ENCODE results near the gene MAPKAPK2. TPM values are rescaled to one million over a fixed set of nuclear protein-coding genes. Genes with fewer than 3 reads are reported as not detected.
"Not testable (repeated sequence)": the region's sequence is repeated elsewhere in the genome, so short reads cannot be mapped to it uniquely, and the experiment has no call there.

The MAPKAPK2 gene
- total RNA-seq, 2 donors from 2014 or later: 181 to 182 TPM

DNA sequence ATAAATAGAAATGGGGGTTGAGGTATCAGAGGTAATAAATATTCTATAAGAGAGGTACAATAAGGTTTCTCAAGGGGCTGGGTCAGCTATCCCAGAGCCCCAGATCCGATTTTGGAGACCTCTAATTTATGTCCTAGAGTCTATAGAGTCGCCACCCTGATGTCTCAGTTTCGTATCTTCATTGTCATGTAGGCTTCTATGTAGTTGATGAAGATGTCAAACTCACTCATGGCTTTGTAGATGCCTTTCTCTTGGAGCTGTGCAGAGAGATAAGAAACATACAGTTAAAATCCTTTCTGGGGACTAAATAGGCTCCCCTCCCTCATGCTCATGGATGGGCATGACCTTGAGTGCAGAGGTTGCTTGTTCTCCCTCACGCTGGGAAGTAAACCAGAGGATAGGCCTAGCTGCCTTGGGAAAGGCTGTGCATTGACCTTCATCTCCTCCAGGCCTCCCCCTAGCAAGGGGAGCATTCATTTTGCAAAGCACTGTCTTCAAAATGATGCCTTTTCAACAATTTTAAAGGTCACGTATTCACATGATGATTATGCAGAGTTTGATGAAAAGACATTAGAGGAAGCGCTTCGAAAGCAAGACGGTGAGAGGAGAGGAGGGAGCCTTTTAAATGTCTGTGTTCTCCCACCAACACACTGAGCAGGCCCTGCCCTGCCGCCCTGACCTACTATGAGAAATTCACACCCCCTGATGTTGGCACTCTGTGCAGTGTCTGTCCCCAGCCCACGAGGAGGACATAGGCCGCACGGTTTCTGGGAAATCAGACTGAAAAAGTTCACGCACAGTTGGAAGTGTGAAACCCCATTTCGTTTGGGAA is 84.0 kb downstream of the MAPKAPK2 start:
- Mint-ChIP-seq H3K36me3 (ENCODE audit: low read depth) (no peaks in the 10 kb centered on the region), H3K4me1 (peaks cover 64% of the 10 kb centered on the region), H3K27ac (peak overlapping the region; percentile 92), H3K4me3 (peak overlapping the region; percentile 81), H3K27me3 (no peaks in the 10 kb centered on the region)
- ATAC-seq (no peak), DNase-seq (no peak)
- no peaks in the 10 kb centered on the region for H3K9me3 ChIP-seq (ENCODE audit: control insufficient read depth, low read length, poor library complexity, severe bottlenecking)

DNA sequence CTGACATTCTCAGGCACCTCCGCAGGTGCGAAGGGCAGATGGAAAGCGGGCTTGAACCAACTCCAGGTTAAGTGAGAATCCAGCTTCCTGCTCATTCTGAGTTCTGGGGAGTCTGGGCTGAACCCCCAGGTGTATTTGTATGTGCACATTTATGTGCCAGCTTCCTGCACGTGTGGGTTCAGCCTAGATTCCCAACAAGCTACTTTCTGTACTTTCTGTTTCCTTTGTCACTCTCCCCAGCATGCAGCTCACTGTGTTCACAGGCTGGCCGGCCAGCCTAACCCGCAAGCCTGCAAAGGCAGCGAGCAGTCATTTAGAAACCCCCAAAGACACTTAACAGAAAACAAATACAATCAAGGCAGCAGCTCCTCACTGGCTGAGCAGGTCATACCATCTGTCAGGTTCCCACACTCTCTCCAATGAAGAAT is 84.6 kb downstream of the MAPKAPK2 start:
- Mint-ChIP-seq H3K4me1 (peaks cover 66% of the 10 kb centered on the region), H3K36me3 (ENCODE audit: low read depth) (no peaks in the 10 kb centered on the region), H3K4me3 (peak overlapping the region; percentile 81), H3K27me3 (no peaks in the 10 kb centered on the region), H3K27ac (peak overlapping the region; percentile 92)
- DNase-seq (no peak), ATAC-seq (peak; percentile 60)
- H3K9me3 ChIP-seq (ENCODE audit: control insufficient read depth, low read length, poor library complexity, severe bottlenecking): no peaks in the 10 kb centered on the region

DNA sequence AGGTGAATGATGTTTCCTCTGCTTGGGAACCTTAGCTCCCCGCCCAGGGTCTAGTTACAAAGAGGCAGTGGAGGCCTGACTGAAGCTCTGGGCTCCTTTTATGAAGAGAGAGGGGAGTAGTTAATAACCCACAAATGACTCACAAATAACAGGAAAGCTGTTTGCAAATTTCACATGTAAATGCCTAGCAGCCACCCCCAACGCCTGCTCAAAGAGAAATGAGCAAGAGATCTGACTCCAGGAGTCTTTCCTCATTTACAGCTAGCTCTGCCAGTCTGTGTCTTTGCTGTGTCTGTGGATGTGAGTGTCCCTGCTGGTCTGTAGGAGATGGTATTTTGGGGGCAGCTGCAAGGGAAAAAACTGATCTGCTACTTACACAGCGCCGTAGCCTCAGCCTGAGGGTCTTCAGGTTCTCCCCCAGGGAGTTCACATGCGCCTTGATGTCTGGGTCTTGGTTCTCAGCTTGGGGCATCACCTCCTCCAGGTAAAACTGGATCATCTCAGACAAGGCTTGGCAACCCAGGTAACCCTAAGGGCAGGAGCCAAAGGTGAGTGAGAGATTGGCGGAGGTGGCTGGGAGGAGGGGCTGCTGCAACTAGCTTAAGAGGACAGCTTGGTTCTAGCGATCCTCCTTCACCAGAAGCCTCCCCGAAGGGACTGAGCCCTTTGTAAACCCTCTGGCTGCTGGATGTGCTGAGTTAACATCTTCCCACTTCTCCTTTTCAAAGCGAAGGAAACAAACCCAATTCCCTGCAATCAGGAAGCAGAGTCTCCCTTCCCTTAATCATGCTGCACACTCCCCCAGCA is 86.0 kb downstream of the MAPKAPK2 start, which contains the start of gene IL19:
IL19 (plus strand) TSS at position 243 of the 807 bp plus-strand sequence. CDS start 65,890 bp downstream, outside the sequence.
- no peaks in the 10 kb centered on the region for H3K9me3 ChIP-seq (ENCODE audit: control insufficient read depth, low read length, poor library complexity, severe bottlenecking)
- H3K36me3 Mint-ChIP-seq (ENCODE audit: low read depth): no peaks in the 10 kb centered on the region
- no peaks in the 10 kb centered on the region for H3K27me3 Mint-ChIP-seq
- peaks cover 67% of the 10 kb centered on the region for H3K4me1 Mint-ChIP-seq
- H3K27ac Mint-ChIP-seq: peak within 1 kb of the TSS; percentile 92
- DNase-seq (no peak), ATAC-seq (no peak)
- H3K4me3 Mint-ChIP-seq: peak within 1 kb of the TSS; percentile 81

DNA sequence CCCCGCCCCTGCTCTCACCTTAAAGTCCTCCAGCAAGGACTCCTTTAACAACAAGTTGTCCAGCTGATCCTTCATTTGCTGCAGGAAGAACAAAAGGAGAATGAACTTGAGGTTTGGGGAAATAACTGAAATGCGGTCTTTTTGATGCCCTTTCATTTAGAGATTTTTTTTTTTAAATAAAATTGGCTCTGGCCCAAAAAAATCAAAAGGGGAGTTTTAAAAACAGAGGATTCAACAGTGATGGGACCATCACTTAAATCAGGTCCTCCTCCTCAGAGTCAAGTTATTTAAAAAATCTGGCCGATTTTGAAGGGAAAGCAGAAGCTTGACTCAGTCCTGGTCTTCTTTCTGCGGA is 86.6 kb downstream of the MAPKAPK2 start:
- Mint-ChIP-seq H3K4me3 (peak overlapping the region; percentile 19), H3K4me1 (peaks cover 61% of the 10 kb centered on the region), H3K27ac (peak overlapping the region; percentile 65), H3K27me3 (no peaks in the 10 kb centered on the region), H3K36me3 (ENCODE audit: low read depth) (no peaks in the 10 kb centered on the region)
- ATAC-seq: no peak
- no peak for DNase-seq
- H3K9me3 ChIP-seq (ENCODE audit: control insufficient read depth, low read length, poor library complexity, severe bottlenecking): no peaks in the 10 kb centered on the region

DNA sequence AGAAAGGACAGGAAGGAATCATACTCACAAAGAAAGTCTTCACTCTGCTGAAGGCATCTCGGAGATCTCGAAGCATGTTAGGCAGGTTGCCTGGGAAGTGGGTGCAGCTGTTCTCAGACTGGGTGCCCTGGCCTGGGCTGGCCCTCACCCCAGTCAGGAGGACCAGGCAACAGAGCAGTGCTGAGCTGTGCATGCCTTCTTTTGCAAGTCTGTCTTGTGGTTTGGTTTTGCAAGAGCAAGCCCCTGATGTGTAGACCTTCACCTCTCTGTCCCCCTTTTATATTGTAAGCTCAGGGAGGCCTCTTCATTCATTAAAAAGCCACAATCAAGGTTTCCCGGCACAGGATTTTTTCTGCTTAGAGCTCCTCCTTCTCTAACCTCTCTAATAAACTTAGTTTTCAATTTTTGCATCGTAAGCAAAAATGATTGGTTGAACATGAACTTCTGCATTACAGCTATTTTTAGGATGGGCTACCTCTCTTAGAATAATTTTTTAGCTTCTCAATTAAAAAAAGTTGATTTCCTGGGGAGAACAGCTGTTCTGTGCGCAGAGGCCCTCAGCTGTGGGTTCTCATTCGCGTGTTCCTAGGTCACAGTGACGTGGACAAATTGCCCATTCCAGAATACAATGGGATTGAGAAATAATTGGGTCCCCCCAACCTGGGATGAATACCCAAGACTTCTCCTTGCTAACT is 87.7 kb downstream of the MAPKAPK2 start, which contains the start of gene IL10:
IL10 (minus strand) TSS at position 252 of the 695 bp plus-strand sequence; CDS start at position 193, 59 bp downstream.
- no peak for DNase-seq
- Mint-ChIP-seq H3K4me1 (peaks cover 50% of the 10 kb centered on the region), H3K36me3 (ENCODE audit: low read depth) (no peaks in the 10 kb centered on the region), H3K27me3 (no peaks in the 10 kb centered on the region), H3K4me3 (no peak within 1 kb of the TSS), H3K27ac (peak within 1 kb of the TSS; percentile 65)
- ATAC-seq: no peak
- H3K9me3 ChIP-seq (ENCODE audit: control insufficient read depth, low read length, poor library complexity, severe bottlenecking): no peaks in the 10 kb centered on the region

DNA sequence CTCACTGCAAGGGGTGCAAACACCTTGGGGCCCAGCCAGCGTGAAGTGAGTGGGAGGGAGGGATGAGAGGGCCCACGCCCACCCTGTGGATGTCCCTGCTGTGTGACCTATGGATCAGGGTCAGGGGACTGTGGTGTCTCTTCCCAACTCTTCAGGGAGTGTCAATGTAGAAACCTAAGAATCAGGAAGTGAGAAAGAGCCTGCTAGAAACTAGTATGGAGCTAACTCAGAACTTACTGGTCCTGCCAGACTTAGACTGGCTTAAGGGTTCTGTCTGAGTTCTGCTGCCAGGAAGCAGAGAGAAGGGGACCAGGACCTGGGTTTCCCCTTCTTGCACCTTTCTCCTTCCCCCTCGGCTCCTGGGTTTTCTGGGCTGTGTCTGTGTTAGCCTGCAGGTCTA is 89.4 kb downstream of the MAPKAPK2 start:
- Mint-ChIP-seq H3K4me1 (peaks cover 41% of the 10 kb centered on the region), H3K4me3 (no peak overlapping the region), H3K27ac (no peak overlapping the region), H3K27me3 (no peaks in the 10 kb centered on the region), H3K36me3 (ENCODE audit: low read depth) (no peaks in the 10 kb centered on the region)
- H3K9me3 ChIP-seq (ENCODE audit: control insufficient read depth, low read length, poor library complexity, severe bottlenecking): no peaks in the 10 kb centered on the region
- no peak for ATAC-seq
- no peak for DNase-seq

DNA sequence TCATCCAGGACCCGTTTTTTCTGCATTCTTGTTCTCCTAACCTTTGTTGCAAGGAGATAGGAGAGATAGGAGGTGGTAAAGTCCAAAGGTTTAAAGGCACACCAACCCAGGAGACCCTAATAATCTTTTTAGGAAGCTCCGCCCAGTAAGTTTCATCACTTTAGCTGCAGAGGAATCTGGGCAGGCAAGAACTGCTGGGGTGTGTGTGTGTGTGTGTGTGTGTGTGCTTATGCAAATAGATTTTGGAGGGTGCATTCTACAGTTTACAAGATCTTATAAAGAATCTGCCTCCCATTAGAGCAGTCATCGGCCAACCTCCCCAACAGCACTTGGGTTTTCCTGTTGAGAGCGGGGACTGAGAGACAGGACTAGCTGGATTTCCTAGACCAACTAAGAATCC is 91.5 kb downstream of the MAPKAPK2 start:
- H3K27me3 Mint-ChIP-seq: no peaks in the 10 kb centered on the region
- peaks cover 21% of the 10 kb centered on the region for H3K4me1 Mint-ChIP-seq
- H3K9me3 ChIP-seq (ENCODE audit: control insufficient read depth, low read length, poor library complexity, severe bottlenecking): no peaks in the 10 kb centered on the region
- H3K4me3 Mint-ChIP-seq: no peak overlapping the region
- no peak for DNase-seq
- no peak overlapping the region for H3K27ac Mint-ChIP-seq
- no peaks in the 10 kb centered on the region for H3K36me3 Mint-ChIP-seq (ENCODE audit: low read depth)
- ATAC-seq: no peak

DNA sequence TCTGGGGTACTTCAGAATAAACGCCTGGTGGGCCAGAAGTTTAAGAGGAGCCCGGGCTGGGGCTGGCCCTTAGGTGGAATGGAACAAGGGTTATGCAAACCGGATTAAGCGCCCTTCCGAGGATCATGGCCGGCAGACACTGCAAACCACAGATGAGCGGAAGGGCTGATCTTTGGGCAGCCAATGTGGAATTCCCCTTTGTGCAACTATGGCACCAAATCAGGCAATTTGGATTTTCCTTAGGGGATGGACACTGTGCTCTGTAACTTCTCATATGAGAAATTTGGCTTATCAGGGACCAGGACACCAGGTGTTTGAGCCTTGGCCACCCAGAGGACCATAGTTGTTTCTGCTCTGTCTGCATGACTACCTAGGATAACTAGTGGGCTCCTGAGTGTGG is 93.3 kb downstream of the MAPKAPK2 start:
- H3K4me3 Mint-ChIP-seq: no peak overlapping the region
- H3K36me3 Mint-ChIP-seq (ENCODE audit: low read depth): no peaks in the 10 kb centered on the region
- H3K4me1 Mint-ChIP-seq: peaks cover 19% of the 10 kb centered on the region
- ATAC-seq: no peak
- no peaks in the 10 kb centered on the region for H3K9me3 ChIP-seq (ENCODE audit: control insufficient read depth, low read length, poor library complexity, severe bottlenecking)
- H3K27me3 Mint-ChIP-seq: no peaks in the 10 kb centered on the region
- no peak overlapping the region for H3K27ac Mint-ChIP-seq
- no peak for DNase-seq

DNA sequence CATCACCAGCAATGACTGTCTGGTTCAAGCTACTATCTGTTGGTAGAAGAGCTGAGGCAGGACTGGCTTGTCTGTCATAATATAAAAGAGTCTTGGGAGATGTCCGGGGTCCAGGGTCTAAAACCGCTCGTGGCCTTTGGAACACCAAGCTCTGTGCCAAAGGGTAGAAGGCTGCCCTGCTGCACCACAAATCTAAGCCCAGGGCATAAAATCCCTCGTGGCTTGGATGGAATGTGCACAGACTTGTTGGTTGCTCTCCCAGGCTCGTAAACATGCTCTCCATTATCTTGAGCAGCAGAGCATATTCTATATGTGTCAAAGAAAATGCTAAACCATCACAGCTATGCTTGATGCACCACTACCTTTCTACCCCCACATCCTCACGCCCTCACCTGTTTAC is 94.2 kb downstream of the MAPKAPK2 start:
- not testable (repeated sequence) for DNase-seq

DNA sequence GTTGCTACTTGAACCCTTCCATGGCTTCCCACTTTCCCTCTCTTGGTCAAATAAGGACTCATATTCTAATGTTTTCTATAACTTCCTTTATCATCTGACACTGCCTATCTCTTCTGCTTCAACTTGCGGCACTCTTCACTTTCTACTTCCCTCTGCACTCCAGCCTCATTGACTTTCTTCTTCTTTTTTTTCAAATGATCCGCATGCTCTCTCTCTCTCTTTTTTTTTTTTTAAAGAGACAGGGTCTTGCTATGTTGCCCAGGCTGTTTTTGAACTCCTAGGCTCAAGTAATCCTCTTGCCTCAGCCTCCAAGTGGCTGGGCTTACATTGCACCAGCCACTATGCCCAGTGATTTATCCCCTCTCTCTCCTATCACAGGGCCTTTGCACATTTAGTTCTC is 94.9 kb downstream of the MAPKAPK2 start:
- no peak overlapping the region for H3K27ac Mint-ChIP-seq
- H3K27me3 Mint-ChIP-seq: no peaks in the 10 kb centered on the region
- H3K36me3 Mint-ChIP-seq (ENCODE audit: low read depth): peaks cover 2% of the 10 kb centered on the region
- peaks cover 22% of the 10 kb centered on the region for H3K4me1 Mint-ChIP-seq
- no peak for DNase-seq
- ATAC-seq: no peak
- H3K4me3 Mint-ChIP-seq: no peak overlapping the region
- H3K9me3 ChIP-seq (ENCODE audit: control insufficient read depth, low read length, poor library complexity, severe bottlenecking): no peaks in the 10 kb centered on the region

More for the DNA sequence above, 94.2 kb downstream of the MAPKAPK2 start:
- H3K36me3 Mint-ChIP-seq (ENCODE audit: low read depth); H3K27me3 Mint-ChIP-seq; H3K27ac Mint-ChIP-seq; H3K4me3 Mint-ChIP-seq; H3K9me3 ChIP-seq (ENCODE audit: control insufficient read depth, low read length, poor library complexity, severe bottlenecking); ATAC-seq: not testable (repeated sequence)
- H3K4me1 Mint-ChIP-seq: peaks cover 21% of the 10 kb centered on the region

DNA sequence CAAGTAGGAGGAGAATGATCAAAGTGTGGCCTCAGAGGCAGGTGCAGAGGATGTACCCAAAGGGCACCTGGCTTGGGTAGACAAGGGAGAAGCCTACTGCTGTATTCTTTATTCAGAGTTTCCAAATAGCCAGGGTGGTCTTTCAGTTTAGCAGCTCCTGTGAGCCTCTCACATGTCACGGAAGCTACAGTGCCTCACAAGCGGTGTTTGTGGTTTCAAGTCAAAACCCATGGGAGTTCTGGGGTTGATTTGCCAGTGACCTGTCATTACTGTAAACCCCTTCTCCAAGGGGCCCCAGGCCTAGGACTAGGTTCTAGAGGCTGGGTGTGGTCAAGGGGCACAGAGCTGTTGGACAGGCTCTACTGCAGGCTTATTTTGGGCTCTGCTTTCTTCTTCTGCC is 97.7 kb downstream of the MAPKAPK2 start:
- Mint-ChIP-seq H3K36me3 (ENCODE audit: low read depth) (peaks cover 5% of the 10 kb centered on the region), H3K27ac (no peak overlapping the region), H3K4me3 (no peak overlapping the region), H3K27me3 (no peaks in the 10 kb centered on the region), H3K4me1 (peaks cover 40% of the 10 kb centered on the region)
- no peaks in the 10 kb centered on the region for H3K9me3 ChIP-seq (ENCODE audit: control insufficient read depth, low read length, poor library complexity, severe bottlenecking)
- DNase-seq (no peak), ATAC-seq (no peak)

DNA sequence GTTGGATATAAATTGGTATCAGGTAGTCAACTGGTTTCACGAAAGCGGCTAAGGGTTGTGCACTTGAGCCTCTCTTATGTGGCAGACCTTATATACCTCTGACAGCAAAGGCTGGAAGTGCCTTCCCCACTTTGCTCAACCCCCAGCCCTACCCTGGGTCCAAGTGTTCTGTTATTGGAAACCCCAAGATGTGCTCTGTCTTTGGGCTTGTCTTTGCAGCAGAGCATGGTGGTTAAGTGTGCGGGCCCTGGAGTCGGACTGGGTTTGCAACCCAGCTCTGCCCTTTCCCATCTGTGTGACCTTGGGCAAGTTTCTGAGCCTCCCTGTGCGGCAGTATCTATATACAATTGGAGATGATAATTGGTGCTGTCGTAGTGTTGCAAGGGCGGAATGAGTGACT is 98.8 kb downstream of the MAPKAPK2 start:
- no peak for ATAC-seq
- H3K27me3 Mint-ChIP-seq: no peaks in the 10 kb centered on the region
- H3K9me3 ChIP-seq (ENCODE audit: control insufficient read depth, low read length, poor library complexity, severe bottlenecking): no peaks in the 10 kb centered on the region
- no peak overlapping the region for H3K4me3 Mint-ChIP-seq
- H3K27ac Mint-ChIP-seq: no peak overlapping the region
- no peak for DNase-seq
- H3K4me1 Mint-ChIP-seq: peaks cover 40% of the 10 kb centered on the region
- peaks cover 5% of the 10 kb centered on the region for H3K36me3 Mint-ChIP-seq (ENCODE audit: low read depth)
